ENCODE data around the gene PPIH. TPM values are rescaled to one million over a fixed set of nuclear protein-coding genes. Genes with fewer than 3 reads are reported as not detected.

PPIH gene
- total and polyA plus RNA-seq, 4 experiments from 2014 or later: 40.5 to 74.4 (median 54.4) TPM

GRCh38 chr1:42690477-42691156, 32.4 kb downstream of the PPIH start:
- H3K27me3 Mint-ChIP-seq: no peaks in the 10 kb centered on the region
- CTCF ChIA-PET (ENCODE audit: partially characterized antibody): interaction anchor here (0.9 to 1.2 kb wide), 2 partner anchors 68 to 108 kb away, joined by 3 to 5 read pairs; no protein-coding TSS in a partner anchor
- peaks cover 71 to 95% (median 86%) of the 10 kb centered on the region in 4 donors for H3K4me1 Mint-ChIP-seq
- H3K27ac ChIP-seq (ENCODE audit: low read depth, low read length): no peak overlapping the region
- no peak for DNase-seq
- H3K4me3 Mint-ChIP-seq: peak overlapping the region in 6 of 8 donors; percentile 8 to 61 (median 42)
- H3K9me3 ChIP-seq (ENCODE audit: control insufficient read depth in 1 of 2, low read length in 2 of 2): no peaks in the 10 kb centered on the region
- peaks cover 18% of the 10 kb centered on the region for H3K36me3 ChIP-seq (ENCODE audit: insufficient read depth, low read length)
- POLR2A ChIA-PET (ENCODE audit: partially characterized antibody): interaction anchor here (0.6 to 5.2 kb wide), 4 partner anchors 8 to 125 kb away, joined by 3 to 39 read pairs (median 3); partner anchors contain the start of gene YBX1
- intact Hi-C loops (cut with micrococcal nuclease): no loop called here
- peaks cover 19 to 48% of the 10 kb centered on the region in 2 donors for H3K36me3 Mint-ChIP-seq
- no peaks in the 10 kb centered on the region for H3K9me3 Mint-ChIP-seq
- H3K27ac Mint-ChIP-seq: peak overlapping the region in 3 of 7 donors; percentile 5 to 53 (median 17)
- no peaks in the 10 kb centered on the region for H3K27me3 ChIP-seq (ENCODE audit: insufficient read depth, low read length)
- peaks cover 83% of the 10 kb centered on the region for H3K4me1 ChIP-seq (ENCODE audit: insufficient read depth, low read length)
- H3K4me3 ChIP-seq (ENCODE audit: low read length in 2 of 2): no peak overlapping the region

GRCh38 chr1:42691157-42691498, 32.9 kb downstream of the PPIH start:
- Mint-ChIP-seq H3K27ac (peak overlapping the region in 2 of 7 donors; percentile 5 to 17), H3K4me1 (peaks cover 69 to 95% (median 82%) of the 10 kb centered on the region in 4 donors), H3K27me3 (no peaks in the 10 kb centered on the region), H3K9me3 (no peaks in the 10 kb centered on the region), H3K4me3 (peak overlapping the region in 2 of 8 donors; percentile 51 to 61), H3K36me3 (peaks cover 24 to 53% of the 10 kb centered on the region in 2 donors)
- ChIA-PET CTCF (ENCODE audit: partially characterized antibody) (interaction anchor here (0.9 to 1.2 kb wide), 2 partner anchors 67 to 109 kb away, joined by 3 to 5 read pairs; no protein-coding TSS in a partner anchor), POLR2A (ENCODE audit: partially characterized antibody) (interaction anchor here (1.3 to 5.2 kb wide), 2 partner anchors 9 to 125 kb away, joined by 3 to 39 read pairs; partner anchors contain the start of gene YBX1)
- Histone ChIP-seq H3K36me3 (ENCODE audit: insufficient read depth, low read length) (peaks cover 23% of the 10 kb centered on the region), H3K4me3 (ENCODE audit: low read length in 2 of 2) (no peak overlapping the region), H3K4me1 (ENCODE audit: insufficient read depth, low read length) (peaks cover 77% of the 10 kb centered on the region), H3K9me3 (ENCODE audit: control insufficient read depth in 1 of 2, low read length in 2 of 2) (no peaks in the 10 kb centered on the region), H3K27ac (ENCODE audit: low read depth, low read length) (no peak overlapping the region), H3K27me3 (ENCODE audit: insufficient read depth, low read length) (no peaks in the 10 kb centered on the region)
- DNase-seq: no peak
- intact Hi-C loops (cut with micrococcal nuclease): no loop called here

GRCh38 chr1:42692461-42692860, 34.2 kb downstream of the PPIH start:
- H3K36me3 ChIP-seq (ENCODE audit: insufficient read depth, low read length): peaks cover 36% of the 10 kb centered on the region
- CTCF ChIA-PET (ENCODE audit: partially characterized antibody): interaction anchor here (1.0 kb wide), 1 partner anchor 10 kb away, joined by 5 read pairs; the partner anchor contains the start of gene YBX1
- peaks cover 64% of the 10 kb centered on the region for H3K4me1 ChIP-seq (ENCODE audit: insufficient read depth, low read length)
- Mint-ChIP-seq H3K27me3 (no peaks in the 10 kb centered on the region), H3K4me3 (peak overlapping the region in 3 of 8 donors; percentile 26 to 57 (median 53)), H3K4me1 (peaks cover 58 to 83% (median 70%) of the 10 kb centered on the region in 4 donors), H3K27ac (peak overlapping the region in 6 of 7 donors; percentile 12 to 66 (median 54)), H3K36me3 (peaks cover 35 to 66% of the 10 kb centered on the region in 2 donors), H3K9me3 (no peaks in the 10 kb centered on the region)
- no peak overlapping the region for H3K27ac ChIP-seq (ENCODE audit: low read depth, low read length)
- intact Hi-C loops (cut with micrococcal nuclease): no loop called here
- no peak for DNase-seq
- no peaks in the 10 kb centered on the region for H3K9me3 ChIP-seq (ENCODE audit: control insufficient read depth in 1 of 2, low read length in 2 of 2)
- H3K27me3 ChIP-seq (ENCODE audit: insufficient read depth, low read length): no peaks in the 10 kb centered on the region
- POLR2A ChIA-PET (ENCODE audit: partially characterized antibody): interaction anchor here (1.2 to 5.2 kb wide), 2 partner anchors 10 to 28 kb away, joined by 3 to 39 read pairs; partner anchors contain the start of gene YBX1
- no peak overlapping the region for H3K4me3 ChIP-seq (ENCODE audit: low read length in 2 of 2)

DNA sequence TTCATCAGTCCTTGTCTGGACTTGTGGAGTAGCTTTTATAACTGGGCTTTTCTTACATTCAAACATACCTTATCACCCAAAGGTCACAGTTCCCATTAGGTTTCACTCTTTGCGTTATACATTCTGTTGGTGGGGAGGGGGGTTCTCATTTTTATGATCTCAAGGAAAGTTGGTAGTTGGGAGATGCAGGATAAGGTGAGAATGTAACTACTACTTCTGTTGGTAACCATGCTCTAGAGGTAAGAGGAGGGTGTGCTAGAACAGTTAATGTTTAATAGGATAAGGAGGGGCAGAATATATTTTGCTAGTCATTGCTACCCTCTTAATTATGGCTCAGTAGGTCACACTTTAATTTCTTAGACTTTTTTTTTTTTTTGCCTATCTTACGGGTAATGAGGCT, 34.7 kb downstream of the PPIH start:
- H3K9me3 ChIP-seq (ENCODE audit: control insufficient read depth in 1 of 2, low read length in 2 of 2): no peaks in the 10 kb centered on the region
- H3K4me3 Mint-ChIP-seq: peak overlapping the region in 4 of 8 donors; percentile 0 to 53 (median 30)
- ChIA-PET POLR2A (ENCODE audit: partially characterized antibody) (interaction anchor here (1.2 to 5.2 kb wide), 2 partner anchors 11 to 29 kb away, joined by 3 to 39 read pairs; partner anchors contain the start of gene YBX1), CTCF (ENCODE audit: partially characterized antibody) (no interaction called here)
- no peaks in the 10 kb centered on the region for H3K27me3 ChIP-seq (ENCODE audit: insufficient read depth, low read length)
- peaks cover 40% of the 10 kb centered on the region for H3K36me3 ChIP-seq (ENCODE audit: insufficient read depth, low read length)
- H3K9me3 Mint-ChIP-seq: no peaks in the 10 kb centered on the region
- H3K27ac Mint-ChIP-seq: peak overlapping the region in 6 of 7 donors; percentile 12 to 88 (median 48)
- no peaks in the 10 kb centered on the region for H3K27me3 Mint-ChIP-seq
- intact Hi-C loops (cut with micrococcal nuclease): no loop called here
- no peak overlapping the region for H3K27ac ChIP-seq (ENCODE audit: low read depth, low read length)
- no peak overlapping the region for H3K4me3 ChIP-seq (ENCODE audit: low read length in 2 of 2)
- peaks cover 60% of the 10 kb centered on the region for H3K4me1 ChIP-seq (ENCODE audit: insufficient read depth, low read length)
- peaks cover 35 to 66% of the 10 kb centered on the region in 2 donors for H3K36me3 Mint-ChIP-seq
- peaks cover 54 to 78% (median 65%) of the 10 kb centered on the region in 4 donors for H3K4me1 Mint-ChIP-seq
- DNase-seq: no peak

DNA sequence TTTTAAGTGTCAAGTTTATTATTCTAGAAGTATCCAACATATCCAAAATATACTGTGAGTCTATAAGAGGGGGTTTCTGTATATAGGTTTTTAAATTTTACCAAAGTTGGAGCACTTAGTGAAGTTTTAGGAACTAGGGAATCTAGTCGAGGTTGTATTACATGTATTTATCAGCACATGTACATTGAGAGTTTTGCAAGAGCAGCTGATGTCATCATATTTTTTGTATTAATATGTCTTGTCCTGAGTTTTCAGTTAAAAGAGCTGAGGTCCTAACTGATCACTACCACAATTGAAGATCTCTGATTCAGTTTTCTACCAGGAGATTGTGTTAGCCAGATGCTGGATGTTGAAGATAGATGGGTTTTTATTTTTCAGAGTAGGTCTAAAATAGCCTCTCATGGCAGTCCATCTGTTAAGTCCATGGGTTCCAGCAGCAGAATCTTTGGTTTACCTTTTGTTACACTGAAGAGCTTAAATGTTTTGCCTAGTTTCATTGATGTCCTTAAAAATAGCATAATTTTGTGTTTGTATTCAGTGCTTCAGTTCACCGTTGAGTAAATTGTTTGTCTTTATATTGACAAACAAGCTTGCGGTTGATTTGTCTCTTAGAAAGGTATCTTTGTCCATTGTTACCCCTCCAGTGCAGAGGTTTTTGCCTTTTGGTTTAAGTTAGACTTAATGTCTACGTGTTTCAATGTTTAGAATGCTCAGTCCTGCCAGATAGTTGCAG, 40.0 kb downstream of the PPIH start:
- H3K4me1 ChIP-seq (ENCODE audit: insufficient read depth, low read length): peaks cover 6% of the 10 kb centered on the region
- Mint-ChIP-seq H3K9me3 (no peaks in the 10 kb centered on the region), H3K4me3 (no peak overlapping the region), H3K36me3 (peaks cover 72 to 95% of the 10 kb centered on the region in 2 donors), H3K4me1 (peaks cover 9 to 25% (median 16%) of the 10 kb centered on the region in 4 donors), H3K27ac (peak overlapping the region in 1 of 7 donors; percentile 4), H3K27me3 (no peaks in the 10 kb centered on the region)
- H3K9me3 ChIP-seq (ENCODE audit: control insufficient read depth in 1 of 2, low read length in 2 of 2): no peaks in the 10 kb centered on the region
- ChIA-PET CTCF (ENCODE audit: partially characterized antibody) (interaction anchor here (1.1 kb wide), 1 partner anchor 15 kb away, joined by 3 read pairs; no protein-coding TSS in a partner anchor), POLR2A (ENCODE audit: partially characterized antibody) (interaction anchor here (2.3 kb wide), 1 partner anchor 15 kb away, joined by 10 read pairs; no protein-coding TSS in a partner anchor)
- peaks cover 81% of the 10 kb centered on the region for H3K36me3 ChIP-seq (ENCODE audit: insufficient read depth, low read length)
- H3K27ac ChIP-seq (ENCODE audit: low read depth, low read length): no peak overlapping the region
- intact Hi-C loops (cut with micrococcal nuclease): no loop called here
- H3K4me3 ChIP-seq (ENCODE audit: low read length in 2 of 2): no peak overlapping the region
- no peaks in the 10 kb centered on the region for H3K27me3 ChIP-seq (ENCODE audit: insufficient read depth, low read length)
- no peak for DNase-seq

GRCh38 chr1:42700006-42700405, 41.8 kb downstream of the PPIH start:
- ChIA-PET POLR2A (ENCODE audit: partially characterized antibody) (no interaction called here), CTCF (ENCODE audit: partially characterized antibody) (no interaction called here)
- no peak for DNase-seq
- intact Hi-C loops (cut with micrococcal nuclease): no loop called here
- no peaks in the 10 kb centered on the region for H3K9me3 Mint-ChIP-seq
- H3K4me1 Mint-ChIP-seq: peaks cover 2 to 12% (median 4%) of the 10 kb centered on the region in 4 donors
- H3K27me3 Mint-ChIP-seq: no peaks in the 10 kb centered on the region
- peaks cover 80 to 93% of the 10 kb centered on the region in 2 donors for H3K36me3 Mint-ChIP-seq
- H3K36me3 ChIP-seq (ENCODE audit: insufficient read depth, low read length): peaks cover 84% of the 10 kb centered on the region
- H3K4me1 ChIP-seq (ENCODE audit: insufficient read depth, low read length): no peaks in the 10 kb centered on the region
- H3K9me3 ChIP-seq (ENCODE audit: control insufficient read depth in 1 of 2, low read length in 2 of 2): no peaks in the 10 kb centered on the region
- H3K4me3 ChIP-seq (ENCODE audit: low read length in 2 of 2): no peak overlapping the region
- H3K27me3 ChIP-seq (ENCODE audit: insufficient read depth, low read length): no peaks in the 10 kb centered on the region
- peak overlapping the region in 1 of 8 donors; percentile 45 for H3K4me3 Mint-ChIP-seq
- peak overlapping the region in 2 of 7 donors; percentile 20 to 41 for H3K27ac Mint-ChIP-seq
- no peak overlapping the region for H3K27ac ChIP-seq (ENCODE audit: low read depth, low read length)

Data from CD4-positive, alpha-beta memory T cell (primary cell).